SK-N-SH treated with all-trans-retinoic acid at 6 μM for 48 hours (cell line): ENCODE results near the gene AGBL2.

Experiments used
- ATAC-seq: fragments of 200-7000 bp; cut with Tn5 transposase; 3 replicates; pipeline ENCODE4 v1.9.1; 2020; ENCODE audit warnings: mild to moderate bottlenecking, moderate library complexity
- BACH2 ChIP-seq: fragments of 250-450 bp; sonication (Bioruptor Pico); IDR thresholded peaks from 2 replicates; pipeline ENCODE4 v1.9.0; 2021; ENCODE audit warnings: mild to moderate bottlenecking, borderline replicate concordance
- ESRRG ChIP-seq: fragments of 250-450 bp; sonication (Bioruptor Pico); IDR thresholded peaks from 2 replicates; pipeline ENCODE4 v1.6.1; 2021; ENCODE audit warnings: mild to moderate bottlenecking
- ISL1 ChIP-seq: fragments of 250-450 bp; sonication (Bioruptor Pico); IDR thresholded peaks from 2 replicates; pipeline ENCODE4 v2.1.2; 2022; ENCODE audit warnings: mild to moderate bottlenecking, moderate library complexity
- RARB ChIP-seq: fragments of 250-450 bp; sonication (Bioruptor Pico); IDR thresholded peaks from 2 replicates; pipeline ENCODE4 v1.8.0; 2021; ENCODE audit warnings: mild to moderate bottlenecking, moderate library complexity
- SNAI2 ChIP-seq: fragments of 250-450 bp; sonication (Bioruptor Pico); IDR thresholded peaks from 2 replicates; pipeline ENCODE4 v1.5.0; 2020; ENCODE audit warnings: mild to moderate bottlenecking, moderate library complexity
- TCF4 ChIP-seq: fragments of 250-450 bp; sonication (Bioruptor Pico); IDR thresholded peaks from 2 replicates; pipeline ENCODE4 v1.8.0; 2021; ENCODE audit warnings: mild to moderate bottlenecking, moderate library complexity, borderline replicate concordance
- TOX ChIP-seq: fragments of 250-450 bp; sonication (Bioruptor Pico); IDR thresholded peaks from 2 replicates; pipeline ENCODE4 v1.8.0; 2021; ENCODE audit warnings: mild to moderate bottlenecking, moderate library complexity, borderline replicate concordance
- ZC3H10 ChIP-seq: fragments of 250-450 bp; sonication (Bioruptor Pico); IDR thresholded peaks from 2 replicates; pipeline ENCODE4 v1.5.1; 2021; ENCODE audit warnings: mild to moderate bottlenecking, moderate library complexity
- ZFP3 ChIP-seq: fragments of 250-450 bp; sonication (Bioruptor Pico); IDR thresholded peaks from 2 replicates; pipeline ENCODE4 v1.5.0; 2020; ENCODE audit warnings: mild to moderate bottlenecking, moderate library complexity
- ZFP30 ChIP-seq: fragments of 450-650 bp; formaldehyde crosslinking; IDR thresholded peaks from 2 replicates; pipeline ENCODE4 v1.5.0; 2022; ENCODE audit warnings: mild to moderate bottlenecking, moderate library complexity
- ZNF70 ChIP-seq: fragments of 450-650 bp; formaldehyde crosslinking; IDR thresholded peaks from 2 replicates; pipeline ENCODE4 v1.5.0; 2020; ENCODE audit warnings: mild to moderate bottlenecking, moderate library complexity
- ZNF8 ChIP-seq: fragments of 450-650 bp; formaldehyde crosslinking; IDR thresholded peaks from 2 replicates; pipeline ENCODE4 v1.5.0; 2020; ENCODE audit warnings: mild to moderate bottlenecking, moderate library complexity
- TF ChIP-seq, protein P1 (sequence below): fragments of 250-450 bp; sonication (Bioruptor Pico); IDR thresholded peaks from 2 replicates; pipeline ENCODE4 v1.8.0; 2021; ENCODE audit warnings: low read depth, mild to moderate bottlenecking, moderate library complexity, borderline replicate concordance
- TF ChIP-seq, protein P2 (sequence below): fragments of 250-450 bp; sonication (Bioruptor Pico); IDR thresholded peaks from 2 replicates; pipeline ENCODE4 v1.5.1; 2021; ENCODE audit warnings: mild to moderate bottlenecking, moderate library complexity
- TF ChIP-seq, protein P3 (sequence below): fragments of 250-450 bp; sonication (Bioruptor Pico); IDR thresholded peaks from 2 replicates; pipeline ENCODE4 v1.8.0; 2020; ENCODE audit warnings: mild to moderate bottlenecking, moderate library complexity, borderline replicate concordance
- TF ChIP-seq, protein P4 (sequence below): fragments of 250-450 bp; sonication (Bioruptor Pico); IDR thresholded peaks from 2 replicates; pipeline ENCODE4 v1.5.0; 2020; ENCODE audit warnings: mild to moderate bottlenecking, moderate library complexity

Gene AGBL2

DNA sequence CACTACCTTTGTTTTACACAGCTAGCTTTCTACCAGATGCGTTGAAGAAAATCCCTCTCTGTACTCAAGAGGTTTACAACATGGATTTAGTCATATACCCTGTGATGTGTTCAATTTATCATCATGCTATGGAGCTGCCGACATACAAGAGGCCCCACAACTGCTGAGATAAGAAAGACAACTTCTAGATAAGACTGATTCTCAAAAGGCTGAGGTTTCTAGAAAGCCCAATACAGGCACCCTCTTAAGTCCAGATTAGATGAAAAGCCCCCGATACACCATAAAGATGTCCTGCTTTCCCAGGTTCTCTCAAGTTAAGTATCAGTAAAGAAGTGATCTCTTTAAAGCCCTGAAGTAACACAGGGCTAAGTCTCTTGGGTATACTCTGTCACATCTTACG is 87.1 kb downstream of the AGBL2 start:
- TF ChIP-seq ZNF8 (no peak), ZC3H10 (CRISPR knock-in tag) (no peak), TCF4 (no peak), TOX (CRISPR knock-in tag) (no peak), ZFP30 (CRISPR knock-in tag) (no peak), ISL1 (CRISPR knock-in tag) (no peak), RARB (CRISPR knock-in tag) (no peak)
- TF ChIP-seq, protein P1, sequence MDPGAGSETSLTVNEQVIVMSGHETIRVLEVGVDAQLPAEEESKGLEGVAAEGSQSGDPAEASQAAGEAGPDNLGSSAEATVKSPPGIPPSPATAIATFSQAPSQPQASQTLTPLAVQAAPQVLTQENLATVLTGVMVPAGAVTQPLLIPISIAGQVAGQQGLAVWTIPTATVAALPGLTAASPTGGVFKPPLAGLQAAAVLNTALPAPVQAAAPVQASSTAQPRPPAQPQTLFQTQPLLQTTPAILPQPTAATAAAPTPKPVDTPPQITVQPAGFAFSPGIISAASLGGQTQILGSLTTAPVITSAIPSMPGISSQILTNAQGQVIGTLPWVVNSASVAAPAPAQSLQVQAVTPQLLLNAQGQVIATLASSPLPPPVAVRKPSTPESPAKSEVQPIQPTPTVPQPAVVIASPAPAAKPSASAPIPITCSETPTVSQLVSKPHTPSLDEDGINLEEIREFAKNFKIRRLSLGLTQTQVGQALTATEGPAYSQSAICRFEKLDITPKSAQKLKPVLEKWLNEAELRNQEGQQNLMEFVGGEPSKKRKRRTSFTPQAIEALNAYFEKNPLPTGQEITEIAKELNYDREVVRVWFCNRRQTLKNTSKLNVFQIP = no peak
- TF ChIP-seq, protein P2, sequence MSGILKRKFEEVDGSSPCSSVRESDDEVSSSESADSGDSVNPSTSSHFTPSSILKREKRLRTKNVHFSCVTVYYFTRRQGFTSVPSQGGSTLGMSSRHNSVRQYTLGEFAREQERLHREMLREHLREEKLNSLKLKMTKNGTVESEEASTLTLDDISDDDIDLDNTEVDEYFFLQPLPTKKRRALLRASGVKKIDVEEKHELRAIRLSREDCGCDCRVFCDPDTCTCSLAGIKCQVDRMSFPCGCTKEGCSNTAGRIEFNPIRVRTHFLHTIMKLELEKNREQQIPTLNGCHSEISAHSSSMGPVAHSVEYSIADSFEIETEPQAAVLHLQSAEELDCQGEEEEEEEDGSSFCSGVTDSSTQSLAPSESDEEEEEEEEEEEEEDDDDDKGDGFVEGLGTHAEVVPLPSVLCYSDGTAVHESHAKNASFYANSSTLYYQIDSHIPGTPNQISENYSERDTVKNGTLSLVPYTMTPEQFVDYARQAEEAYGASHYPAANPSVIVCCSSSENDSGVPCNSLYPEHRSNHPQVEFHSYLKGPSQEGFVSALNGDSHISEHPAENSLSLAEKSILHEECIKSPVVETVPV (CRISPR knock-in tag) = no peak
- TF ChIP-seq, protein P3, sequence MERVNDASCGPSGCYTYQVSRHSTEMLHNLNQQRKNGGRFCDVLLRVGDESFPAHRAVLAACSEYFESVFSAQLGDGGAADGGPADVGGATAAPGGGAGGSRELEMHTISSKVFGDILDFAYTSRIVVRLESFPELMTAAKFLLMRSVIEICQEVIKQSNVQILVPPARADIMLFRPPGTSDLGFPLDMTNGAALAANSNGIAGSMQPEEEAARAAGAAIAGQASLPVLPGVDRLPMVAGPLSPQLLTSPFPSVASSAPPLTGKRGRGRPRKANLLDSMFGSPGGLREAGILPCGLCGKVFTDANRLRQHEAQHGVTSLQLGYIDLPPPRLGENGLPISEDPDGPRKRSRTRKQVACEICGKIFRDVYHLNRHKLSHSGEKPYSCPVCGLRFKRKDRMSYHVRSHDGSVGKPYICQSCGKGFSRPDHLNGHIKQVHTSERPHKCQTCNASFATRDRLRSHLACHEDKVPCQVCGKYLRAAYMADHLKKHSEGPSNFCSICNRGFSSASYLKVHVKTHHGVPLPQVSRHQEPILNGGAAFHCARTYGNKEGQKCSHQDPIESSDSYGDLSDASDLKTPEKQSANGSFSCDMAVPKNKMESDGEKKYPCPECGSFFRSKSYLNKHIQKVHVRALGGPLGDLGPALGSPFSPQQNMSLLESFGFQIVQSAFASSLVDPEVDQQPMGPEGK = no peak
- ATAC-seq = no peak

DNA sequence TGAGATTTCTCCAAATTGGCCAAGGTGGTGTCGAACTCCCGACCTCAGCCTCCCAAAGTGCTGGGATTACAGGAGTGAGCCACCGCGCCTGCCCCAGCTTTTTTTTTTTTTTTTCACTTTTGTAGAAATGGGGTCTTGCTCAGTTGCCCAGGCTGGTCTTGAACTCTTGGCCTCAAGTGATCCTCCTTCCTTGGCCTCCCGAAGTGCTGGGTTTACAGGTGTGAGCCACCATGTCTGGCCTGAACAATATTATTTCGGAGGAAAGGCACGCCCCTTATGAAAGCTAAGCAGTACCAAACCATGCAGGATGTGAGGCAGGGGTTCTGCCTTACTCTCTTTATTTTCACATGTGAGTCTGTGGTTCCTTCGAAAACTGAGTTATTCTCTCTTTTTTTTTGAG is 88.9 kb downstream of the AGBL2 start:
- TF ChIP-seq TOX (CRISPR knock-in tag) = no peak
- no peak for TF ChIP-seq SNAI2 (CRISPR knock-in tag)
- no peak for TF ChIP-seq BACH2 (CRISPR knock-in tag)
- TF ChIP-seq ZFP3 (CRISPR knock-in tag) = no peak
- TF ChIP-seq ZNF8 = no peak
- TF ChIP-seq, protein P3 = no peak
- no peak for TF ChIP-seq TCF4
- TF ChIP-seq ZNF70 (CRISPR knock-in tag) = no peak
- TF ChIP-seq, protein P1 = no peak
- TF ChIP-seq ZFP30 (CRISPR knock-in tag) = no peak
- TF ChIP-seq, protein P4, sequence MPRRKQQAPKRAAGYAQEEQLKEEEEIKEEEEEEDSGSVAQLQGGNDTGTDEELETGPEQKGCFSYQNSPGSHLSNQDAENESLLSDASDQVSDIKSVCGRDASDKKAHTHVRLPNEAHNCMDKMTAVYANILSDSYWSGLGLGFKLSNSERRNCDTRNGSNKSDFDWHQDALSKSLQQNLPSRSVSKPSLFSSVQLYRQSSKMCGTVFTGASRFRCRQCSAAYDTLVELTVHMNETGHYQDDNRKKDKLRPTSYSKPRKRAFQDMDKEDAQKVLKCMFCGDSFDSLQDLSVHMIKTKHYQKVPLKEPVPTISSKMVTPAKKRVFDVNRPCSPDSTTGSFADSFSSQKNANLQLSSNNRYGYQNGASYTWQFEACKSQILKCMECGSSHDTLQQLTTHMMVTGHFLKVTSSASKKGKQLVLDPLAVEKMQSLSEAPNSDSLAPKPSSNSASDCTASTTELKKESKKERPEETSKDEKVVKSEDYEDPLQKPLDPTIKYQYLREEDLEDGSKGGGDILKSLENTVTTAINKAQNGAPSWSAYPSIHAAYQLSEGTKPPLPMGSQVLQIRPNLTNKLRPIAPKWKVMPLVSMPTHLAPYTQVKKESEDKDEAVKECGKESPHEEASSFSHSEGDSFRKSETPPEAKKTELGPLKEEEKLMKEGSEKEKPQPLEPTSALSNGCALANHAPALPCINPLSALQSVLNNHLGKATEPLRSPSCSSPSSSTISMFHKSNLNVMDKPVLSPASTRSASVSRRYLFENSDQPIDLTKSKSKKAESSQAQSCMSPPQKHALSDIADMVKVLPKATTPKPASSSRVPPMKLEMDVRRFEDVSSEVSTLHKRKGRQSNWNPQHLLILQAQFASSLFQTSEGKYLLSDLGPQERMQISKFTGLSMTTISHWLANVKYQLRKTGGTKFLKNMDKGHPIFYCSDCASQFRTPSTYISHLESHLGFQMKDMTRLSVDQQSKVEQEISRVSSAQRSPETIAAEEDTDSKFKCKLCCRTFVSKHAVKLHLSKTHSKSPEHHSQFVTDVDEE (CRISPR knock-in tag) = no peak
- TF ChIP-seq, protein P2 (CRISPR knock-in tag) = no peak
- TF ChIP-seq ZC3H10 (CRISPR knock-in tag) = no peak
- no peak for TF ChIP-seq ESRRG (CRISPR knock-in tag)
- TF ChIP-seq, all 23 proteins: peak for 0

More for the DNA sequence above, 88.9 kb downstream of the AGBL2 start:
- no peak for ATAC-seq
